Esophagus squamous epithelium (tissue), 5 donors: ENCODE results near the gene SPACA7. TPM values are rescaled to one million over a fixed set of nuclear protein-coding genes. Genes with fewer than 3 reads are reported as not detected.

Experiments used
- DNase-seq: peaks from one replicate; lab custom pipeline; 2025; lab: John Stamatoyannopoulos, UW
- H3K27ac ChIP-seq, 4 donors: fragments of 200-600 bp; sonication (generic); one replicate each; pipeline ENCODE4 v1.5.1; 2016 to 2019; ENCODE audit warnings: mild to moderate bottlenecking in 1 of 4
- H3K27me3 ChIP-seq, 4 donors: fragments of 200-600 bp; sonication (generic); 1 replicate in 3 of 4; 2 replicates in 1 of 4; pipeline versions ENCODE4 v1.5.1 to v1.6.0; 2017 to 2021; ENCODE audit warnings: antibody characterized with exemption in 1 of 4
- H3K36me3 ChIP-seq, 3 donors: fragments of 200-600 bp; sonication (generic); one replicate each; pipeline ENCODE4 v1.5.1; 2016 to 2019
- H3K4me1 ChIP-seq, 3 donors: fragments of 200-600 bp; sonication (generic); one replicate each; pipeline ENCODE4 v1.5.1; 2017 to 2019
- H3K4me3 ChIP-seq, 4 donors: fragments of 200-600 bp; sonication (generic); 1 replicate in 3 of 4; 2 replicates in 1 of 4; pipeline ENCODE4 v1.5.1; 2016 to 2019; ENCODE audit warnings: mild to moderate bottlenecking in 2 of 4, moderate library complexity in 1 of 4
- H3K9me3 ChIP-seq, 3 donors: fragments of 200-600 bp; sonication (generic); one replicate each; pipeline ENCODE4 v1.5.1; 2016 to 2019
- CTCF ChIP-seq, 6 experiments: fragments of 450-650 bp in 4 of 6; fragments of 200-600 bp in 2 of 6; sonication (generic) in 2 of 6; IDR thresholded peaks; one replicate each; pipeline ENCODE4 v1.5.1; 2016 to 2019; ENCODE audit warnings: antibody characterized with exemption in 6 of 6, mild to moderate bottlenecking in 4 of 6, moderate library complexity in 4 of 6
- POLR2A ChIP-seq, 4 donors: fragments of 450-650 bp; IDR thresholded peaks; one replicate each; pipeline ENCODE4 v1.6.1; 2017; ENCODE audit warnings: antibody characterized with exemption in 4 of 4, mild to moderate bottlenecking in 4 of 4, moderate library complexity in 3 of 4
- WGBS, 2 donors: methylation state at CpG; one replicate each; pipeline ENCODE4 v1.1.5; 2018; 5-methylcytosine and 5-hydroxymethylcytosine counted together
- intact Hi-C: fragments of 100-400 bp; cut with DNase I; formaldehyde crosslinking; loops from one replicate; pipeline ENCODE4 v1.15.0; 2022
- total RNA-seq, 4 donors: library from RNA; depleted of rRNA; stranded (reverse); fragments of >200 nt; gene quantifications; one replicate each; pipeline ENCODE4 v1.1.0, GENCODE V29; 2016
- donor health status: DM: yes; HTN: yes; CAD: no.

The SPACA7 gene
- total RNA-seq, 4 donors from 2014 or later, result not detected

GRCh38 chr13:112441226-112441625, 65.1 kb downstream of the SPACA7 start:
- intact Hi-C loops, result no loop called here
- Histone ChIP-seq H3K4me3 (no peak overlapping the region), H3K27me3 (peaks cover 0 to 69% (median 0%) of the 10 kb centered on the region in 4 donors), H3K4me1 (peaks cover 0 to 12% (median 0%) of the 10 kb centered on the region in 3 donors), H3K27ac (no peak overlapping the region), H3K9me3 (peaks cover 0 to 14% (median 4%) of the 10 kb centered on the region in 3 donors), H3K36me3 (no peaks in the 10 kb centered on the region)
- WGBS, 2 donors, result 86 to 89% methylated on average over 9 to 11 of the region's 17 CpGs
- no peak for DNase-seq
- TF ChIP-seq POLR2A (IDR thresholded peaks at IDR 0.05) (no peak), CTCF (IDR thresholded peaks at IDR 0.05) (no peak)

GRCh38 chr13:112441779-112442310, 65.7 kb downstream of the SPACA7 start:
- peaks cover 0 to 75% (median 0%) of the 10 kb centered on the region in 4 donors for H3K27me3 ChIP-seq
- no peak overlapping the region for H3K4me3 ChIP-seq
- TF ChIP-seq CTCF (IDR thresholded peaks at IDR 0.05), result no peak
- TF ChIP-seq POLR2A (IDR thresholded peaks at IDR 0.05), result no peak
- peaks cover 0 to 14% (median 4%) of the 10 kb centered on the region in 3 donors for H3K9me3 ChIP-seq
- no peaks in the 10 kb centered on the region for H3K36me3 ChIP-seq
- no peak for DNase-seq
- no peak overlapping the region for H3K27ac ChIP-seq
- intact Hi-C loops, result no loop called here
- WGBS, 2 donors, result 80 to 90% methylated on average over 4 to 6 of the region's 19 CpGs
- H3K4me1 ChIP-seq, result peaks cover 0 to 12% (median 0%) of the 10 kb centered on the region in 3 donors

GRCh38 chr13:112442483-112443090, 66.4 kb downstream of the SPACA7 start:
- H3K27ac ChIP-seq, result no peak overlapping the region
- peaks cover 0 to 12% (median 0%) of the 10 kb centered on the region in 3 donors for H3K4me1 ChIP-seq
- DNase-seq, result no peak
- no peaks in the 10 kb centered on the region for H3K36me3 ChIP-seq
- TF ChIP-seq CTCF (IDR thresholded peaks at IDR 0.05) (no peak), POLR2A (IDR thresholded peaks at IDR 0.05) (no peak)
- WGBS, 2 donors, result 37 to 38% methylated on average over 13 to 16 of the region's 21 CpGs
- no peak overlapping the region for H3K4me3 ChIP-seq
- intact Hi-C loops, result no loop called here
- H3K9me3 ChIP-seq, result peaks cover 0 to 14% (median 4%) of the 10 kb centered on the region in 3 donors
- H3K27me3 ChIP-seq, result peaks cover 0 to 81% (median 0%) of the 10 kb centered on the region in 4 donors

- no peak overlapping the region for H3K27ac ChIP-seq
- 21 to 26% methylated on average over 13 to 17 of the region's 31 CpGs for WGBS, 2 donors
- peaks cover 0 to 89% (median 0%) of the 10 kb centered on the region in 4 donors for H3K27me3 ChIP-seq
- no peak overlapping the region for H3K4me3 ChIP-seq
- intact Hi-C loops, result no loop called here
- no peak for DNase-seq
- no peaks in the 10 kb centered on the region for H3K36me3 ChIP-seq
- peak in 2 of 6 experiments; percentile 19 to 24 for TF ChIP-seq CTCF (IDR thresholded peaks at IDR 0.05)
- no peak for TF ChIP-seq POLR2A (IDR thresholded peaks at IDR 0.05)
- H3K9me3 ChIP-seq, result peaks cover 0 to 11% (median 0%) of the 10 kb centered on the region in 3 donors
- peaks cover 0 to 12% (median 0%) of the 10 kb centered on the region in 3 donors for H3K4me1 ChIP-seq
Measured at GRCh38 chr13:112443191-112443994, 67.2 kb downstream of the SPACA7 start.
